ENCODE data around the gene C10orf90.

Gene C10orf90

GRCh38 chr10:126690534-126690933, 20.0 kb upstream of the C10orf90 start:
- Histone ChIP-seq H3K27me3 (replicated peaks; ENCODE audit: control insufficient read depth, insufficient read depth, low read length) (no peaks in the 10 kb centered on the region), H3K36me3 (ENCODE audit: control insufficient read depth, insufficient read depth, low read length) (no peaks in the 10 kb centered on the region), H3K4me3 (replicated peaks; ENCODE audit: low read depth, low read length) (no peak overlapping the region)
- no peak for DNase-seq (ENCODE audit: extremely low read depth, insufficient read length)
- no peak for TF ChIP-seq CTCF (IDR thresholded peaks at IDR 0.05; ENCODE audit: insufficient read depth, low read length, poor library complexity, severe bottlenecking)

GRCh38 chr10:126689461-126689994, 19.0 kb upstream of the C10orf90 start:
- Histone ChIP-seq H3K4me3 (replicated peaks; ENCODE audit: low read depth, low read length) (no peak overlapping the region), H3K27me3 (replicated peaks; ENCODE audit: control insufficient read depth, insufficient read depth, low read length) (no peaks in the 10 kb centered on the region), H3K36me3 (ENCODE audit: control insufficient read depth, insufficient read depth, low read length) (no peaks in the 10 kb centered on the region)
- no peak for TF ChIP-seq CTCF (IDR thresholded peaks at IDR 0.05; ENCODE audit: insufficient read depth, low read length, poor library complexity, severe bottlenecking)
- DNase-seq (ENCODE audit: extremely low read depth, insufficient read length): no peak

- no peak for DNase-seq (ENCODE audit: extremely low read depth, insufficient read length)
- Histone ChIP-seq H3K4me3 (replicated peaks; ENCODE audit: low read depth, low read length) (no peak overlapping the region), H3K27me3 (replicated peaks; ENCODE audit: control insufficient read depth, insufficient read depth, low read length) (no peaks in the 10 kb centered on the region), H3K36me3 (ENCODE audit: control insufficient read depth, insufficient read depth, low read length) (no peaks in the 10 kb centered on the region)
- no peak for TF ChIP-seq CTCF (IDR thresholded peaks at IDR 0.05; ENCODE audit: insufficient read depth, low read length, poor library complexity, severe bottlenecking)
These were observed 16.7 kb upstream of the C10orf90 start for GRCh38 chr10:126687121-126687606.

GRCh38 chr10:126686719-126687118, 16.2 kb upstream of the C10orf90 start:
- Histone ChIP-seq H3K36me3 (ENCODE audit: control insufficient read depth, insufficient read depth, low read length) (no peaks in the 10 kb centered on the region), H3K27me3 (replicated peaks; ENCODE audit: control insufficient read depth, insufficient read depth, low read length) (no peaks in the 10 kb centered on the region), H3K4me3 (replicated peaks; ENCODE audit: low read depth, low read length) (no peak overlapping the region)
- TF ChIP-seq CTCF (IDR thresholded peaks at IDR 0.05; ENCODE audit: insufficient read depth, low read length, poor library complexity, severe bottlenecking): no peak
- DNase-seq (ENCODE audit: extremely low read depth, insufficient read length): no peak

GRCh38 chr10:126686268-126686667, 15.8 kb upstream of the C10orf90 start:
- H3K36me3 ChIP-seq (ENCODE audit: control insufficient read depth, insufficient read depth, low read length): no peaks in the 10 kb centered on the region
- no peak for TF ChIP-seq CTCF (IDR thresholded peaks at IDR 0.05; ENCODE audit: insufficient read depth, low read length, poor library complexity, severe bottlenecking)
- DNase-seq (ENCODE audit: extremely low read depth, insufficient read length): no peak
- H3K4me3 ChIP-seq (replicated peaks; ENCODE audit: low read depth, low read length): no peak overlapping the region
- no peaks in the 10 kb centered on the region for H3K27me3 ChIP-seq (replicated peaks; ENCODE audit: control insufficient read depth, insufficient read depth, low read length)

- no peak for DNase-seq (ENCODE audit: extremely low read depth, insufficient read length)
- Histone ChIP-seq H3K36me3 (ENCODE audit: control insufficient read depth, insufficient read depth, low read length) (no peaks in the 10 kb centered on the region), H3K4me3 (replicated peaks; ENCODE audit: low read depth, low read length) (no peak overlapping the region), H3K27me3 (replicated peaks; ENCODE audit: control insufficient read depth, insufficient read depth, low read length) (no peaks in the 10 kb centered on the region)
- no peak for TF ChIP-seq CTCF (IDR thresholded peaks at IDR 0.05; ENCODE audit: insufficient read depth, low read length, poor library complexity, severe bottlenecking)
These were observed 15.3 kb upstream of the C10orf90 start for GRCh38 chr10:126685756-126686155.

Measured in GM06990 (cell line).